NOMO-1 (cell line): ENCODE results near the gene CRLF2.
A peak's percentile ranks its signal among the peaks of the same experiment; 100 is the strongest.
"Not testable (repeated sequence)": the region's sequence is repeated elsewhere in the genome, so short reads cannot be mapped to it uniquely, and the experiment has no call there.

Source experiments
- DNase-seq, 2 experiments: peaks; one replicate each; lab custom pipeline; 2025; ENCODE audit not compliant: unreplicated experiment in 2 of 2; lab: John Stamatoyannopoulos, UW

CRLF2 gene

DNA sequence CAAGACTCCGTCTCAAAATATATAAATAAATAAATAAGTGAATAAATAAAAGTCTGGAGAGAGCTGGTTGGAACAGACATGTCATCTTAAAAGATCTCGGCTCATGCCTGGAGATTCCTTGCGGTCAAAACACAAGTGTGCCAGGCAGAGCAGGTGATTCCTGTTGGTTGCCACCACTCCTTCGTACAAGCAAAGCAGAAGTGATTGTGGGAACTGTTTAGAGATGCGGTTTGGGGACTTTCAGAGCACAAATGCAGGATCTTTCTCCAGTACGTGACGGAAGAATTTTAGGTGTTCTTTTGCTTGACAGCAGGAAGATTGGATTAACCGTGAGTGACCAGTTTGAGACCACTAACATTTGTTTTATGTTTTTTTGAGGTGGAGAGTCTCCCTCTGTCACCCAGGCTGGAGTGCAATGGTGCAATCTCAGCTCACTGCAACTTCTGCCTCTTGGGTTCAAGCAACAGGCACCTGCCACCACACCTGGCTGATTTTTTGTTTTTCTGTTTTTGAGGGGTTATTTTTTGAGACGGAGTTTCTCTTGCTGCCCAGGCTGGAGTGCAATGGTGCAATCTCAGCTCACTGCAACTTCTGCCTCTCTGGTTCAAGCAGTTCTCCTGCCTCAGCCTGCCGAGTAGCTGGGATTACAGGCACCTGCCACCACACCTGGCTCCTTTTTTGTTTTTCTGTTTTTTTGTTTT is 2.8 kb upstream of the CRLF2 start:
- peak; percentile 47 to 67 for DNase-seq

DNA sequence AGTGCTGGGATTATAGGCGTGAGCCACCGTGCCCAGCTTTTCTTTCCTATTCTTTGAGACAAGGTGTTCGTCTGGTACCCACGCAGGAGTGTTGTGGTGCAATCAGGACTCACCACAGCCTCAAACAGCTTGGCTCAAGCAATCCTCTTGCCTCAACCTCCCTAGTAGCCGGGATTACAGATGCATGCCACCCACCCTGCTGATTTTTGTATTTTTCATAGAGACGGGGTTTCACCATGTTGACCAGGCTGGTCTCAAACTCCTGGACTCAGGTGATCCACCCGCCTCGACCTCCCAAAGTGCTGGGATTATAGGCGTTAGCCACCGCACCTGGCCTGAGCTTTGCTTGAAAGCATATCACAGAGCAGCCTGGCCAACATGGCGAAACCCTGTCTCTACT is 1.5 kb upstream of the CRLF2 start:
- DNase-seq, result no peak

DNA sequence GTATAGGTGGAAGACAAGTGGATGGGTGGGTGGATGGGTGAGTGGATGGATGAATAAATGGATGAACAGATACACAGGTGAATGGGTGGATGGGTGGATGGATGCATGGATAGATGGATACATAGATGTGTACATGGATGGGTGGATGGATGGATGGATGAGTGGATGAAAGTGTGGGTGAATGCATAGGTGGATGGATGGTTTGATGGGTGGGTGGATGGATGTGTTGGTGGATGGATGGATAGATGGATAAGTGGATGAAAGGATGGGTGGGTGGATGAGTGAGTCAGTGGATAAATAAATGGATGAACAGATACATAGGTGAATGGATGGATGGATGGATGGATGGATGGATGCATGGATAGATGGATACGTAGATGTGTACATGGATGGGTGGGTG is 1.6 kb downstream of the CRLF2 start:
- no peak for DNase-seq

DNA sequence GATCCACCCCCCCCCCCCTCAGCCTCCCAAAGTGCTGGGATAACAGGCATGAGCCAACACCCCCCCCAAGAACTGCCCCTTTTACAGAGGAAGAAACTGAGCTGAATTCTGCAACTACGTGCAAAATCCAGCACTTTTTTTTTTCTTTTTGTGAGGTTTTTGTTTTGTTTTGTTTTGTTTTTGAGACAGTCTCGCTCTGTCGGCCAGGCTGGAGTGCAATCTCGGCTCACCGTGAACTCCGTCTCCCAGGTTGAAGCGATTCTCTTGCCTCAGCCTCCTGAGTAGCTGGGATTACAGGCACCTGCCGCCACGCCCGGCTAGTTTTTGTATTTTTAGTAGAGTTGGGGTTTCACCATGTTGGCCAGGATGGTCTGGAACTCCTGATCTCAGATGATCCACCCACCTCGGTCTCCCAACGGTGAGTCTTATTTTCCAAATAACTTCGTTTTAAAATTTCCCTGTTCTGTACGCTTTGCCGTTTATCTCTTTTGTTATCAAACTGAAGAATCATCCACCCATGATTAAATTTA is 4.9 kb downstream of the CRLF2 start:
- no peak for DNase-seq

DNA sequence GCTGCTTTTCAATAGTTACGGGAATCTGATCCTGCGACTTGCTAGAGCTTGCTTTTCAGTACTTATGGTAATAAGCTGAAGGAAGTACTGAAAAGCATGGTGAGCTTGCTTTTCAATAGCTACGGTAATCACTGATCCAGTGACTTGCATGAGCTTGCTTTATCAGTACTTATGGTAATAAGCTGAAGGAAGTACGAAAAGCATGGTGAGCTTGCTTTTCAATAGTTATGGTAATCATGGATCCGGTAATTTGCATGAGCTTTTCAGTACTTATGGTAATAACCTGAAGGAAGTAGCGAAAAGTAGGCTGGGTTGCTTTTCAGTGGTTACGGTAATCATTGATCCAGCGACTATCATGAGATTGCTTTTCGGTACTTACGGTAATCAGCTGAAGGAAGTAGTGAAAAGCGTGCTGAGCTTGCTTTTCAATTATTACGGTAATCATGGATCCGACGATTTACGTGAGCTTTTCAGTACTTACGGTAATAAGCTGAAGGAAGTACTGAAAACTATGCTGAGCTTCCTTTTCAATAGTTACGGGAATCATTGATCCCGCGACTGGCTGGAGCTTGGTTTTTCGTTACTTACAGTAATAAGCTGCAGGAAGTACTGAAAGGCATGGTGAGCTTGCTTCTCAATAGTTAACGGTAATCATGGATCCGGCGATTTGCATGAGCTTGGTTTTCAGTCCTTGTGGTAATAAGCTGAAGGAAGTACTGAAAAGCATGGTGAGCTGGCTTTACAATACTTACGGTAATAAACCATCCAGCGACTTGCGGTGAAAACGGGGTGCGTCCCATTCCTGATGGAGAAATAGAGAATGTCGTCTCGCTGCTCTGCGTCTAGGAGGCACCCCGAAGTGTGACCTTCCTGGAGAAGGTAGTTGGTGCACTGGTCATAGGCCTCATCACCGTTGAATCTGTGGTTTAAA is 6.5 kb downstream of the CRLF2 start:
- DNase-seq, result no peak

DNA sequence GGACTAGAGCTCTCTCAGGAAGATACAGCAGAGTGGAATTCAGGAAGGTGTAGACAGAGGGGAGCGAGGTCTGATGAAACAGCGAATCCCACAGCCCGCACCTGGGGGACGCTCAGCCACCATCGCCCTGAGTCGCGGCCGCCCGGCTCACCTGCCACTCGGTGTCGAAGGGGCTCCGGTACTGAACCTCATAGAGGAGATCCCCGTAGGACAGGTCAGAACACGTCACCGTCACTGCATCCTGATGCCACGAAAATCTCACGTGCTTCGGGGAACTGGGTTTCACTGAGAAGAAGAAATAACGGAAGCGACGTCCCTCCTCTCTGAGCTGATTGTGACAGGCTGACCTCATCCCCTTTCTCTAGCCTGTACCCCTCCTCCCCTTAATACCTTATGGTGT is 10.2 kb downstream of the CRLF2 start:
- DNase-seq, result no peak

DNA sequence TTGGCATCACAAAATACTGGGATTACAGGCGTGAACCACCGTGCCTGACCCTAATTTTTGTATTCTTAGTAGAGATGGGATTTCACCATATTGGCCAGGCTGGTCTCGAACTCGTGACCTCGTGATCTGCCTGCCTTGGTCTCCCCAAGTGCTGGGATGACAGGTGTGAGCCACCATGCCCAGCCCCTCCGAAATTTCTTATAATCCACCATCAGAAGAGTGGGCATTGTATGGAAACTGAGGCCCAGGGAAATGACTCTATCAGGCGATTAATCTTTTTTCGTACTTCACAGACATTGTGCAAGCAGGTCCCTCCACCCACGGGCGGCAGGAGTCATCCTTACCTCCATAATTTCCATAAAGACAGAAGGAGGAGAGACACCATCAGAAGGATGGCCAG is 16.0 kb downstream of the CRLF2 start:
- DNase-seq, result no peak

DNA sequence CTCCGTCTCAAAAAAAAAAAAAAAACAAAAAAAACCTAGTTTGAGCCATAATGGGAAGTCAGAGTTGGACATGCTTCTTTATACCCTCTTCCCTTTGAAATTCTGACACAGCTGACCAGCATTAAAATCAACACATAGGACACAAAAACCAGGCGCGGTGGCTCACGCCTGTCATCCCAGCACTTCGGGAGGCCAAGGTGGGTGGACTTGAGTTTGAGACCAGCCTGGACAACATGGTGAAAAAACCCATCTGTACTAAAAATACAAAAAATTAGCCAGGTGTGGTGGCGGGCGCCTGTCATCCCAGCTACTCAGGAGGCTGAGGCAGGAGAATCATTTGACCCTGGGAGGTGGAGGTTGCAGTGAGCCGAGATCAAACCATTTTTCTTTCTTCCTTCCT is 20.3 kb downstream of the CRLF2 start:
- not testable (repeated sequence) for DNase-seq

DNA sequence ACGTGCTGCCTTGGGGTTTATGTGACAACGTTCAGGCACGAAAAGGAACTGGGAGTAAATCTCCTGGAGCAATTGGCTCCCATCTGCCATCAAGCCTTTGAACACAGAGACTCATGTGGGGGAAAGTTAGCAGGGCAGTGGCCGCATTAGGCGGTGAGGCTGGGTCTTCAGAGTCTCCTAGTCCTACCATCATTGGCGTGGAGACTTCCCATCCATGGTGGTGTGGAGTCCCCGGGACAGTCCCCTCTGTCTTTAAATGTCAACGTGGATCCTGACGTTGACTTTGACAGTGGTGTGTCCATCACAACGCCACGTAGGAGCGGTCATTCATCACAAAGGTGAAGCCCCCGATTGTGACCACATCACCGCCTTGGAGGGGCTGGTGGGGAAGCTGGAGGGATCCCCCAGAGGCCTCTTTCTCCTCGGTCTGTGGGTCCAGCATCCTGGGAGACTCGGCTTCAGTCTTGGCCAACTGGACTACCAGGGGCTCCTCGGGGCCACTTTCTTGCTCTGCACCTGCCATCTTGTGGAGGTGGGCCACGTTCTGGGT is 21.8 kb downstream of the CRLF2 start:
- DNase-seq, result no peak

DNA sequence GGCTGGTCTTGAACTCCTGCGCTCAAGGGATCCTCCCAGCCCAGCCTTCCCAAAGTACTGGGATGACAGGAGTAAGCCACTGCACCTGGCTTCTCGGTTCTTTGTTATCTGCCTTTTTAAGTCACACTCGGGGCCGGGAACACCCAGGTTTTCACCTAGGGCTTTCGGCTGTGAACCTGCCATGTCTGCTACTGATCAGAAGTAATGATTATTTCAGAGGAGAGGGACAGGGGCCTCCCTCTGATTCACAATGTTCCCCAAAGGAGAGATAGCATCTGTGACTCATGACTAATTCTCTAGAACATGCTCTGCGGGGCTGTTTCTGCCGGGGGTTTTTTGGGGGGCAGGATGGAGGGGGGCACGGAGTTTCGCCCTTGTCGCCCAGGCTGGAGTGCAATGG is 26.9 kb downstream of the CRLF2 start:
- no peak for DNase-seq

DNA sequence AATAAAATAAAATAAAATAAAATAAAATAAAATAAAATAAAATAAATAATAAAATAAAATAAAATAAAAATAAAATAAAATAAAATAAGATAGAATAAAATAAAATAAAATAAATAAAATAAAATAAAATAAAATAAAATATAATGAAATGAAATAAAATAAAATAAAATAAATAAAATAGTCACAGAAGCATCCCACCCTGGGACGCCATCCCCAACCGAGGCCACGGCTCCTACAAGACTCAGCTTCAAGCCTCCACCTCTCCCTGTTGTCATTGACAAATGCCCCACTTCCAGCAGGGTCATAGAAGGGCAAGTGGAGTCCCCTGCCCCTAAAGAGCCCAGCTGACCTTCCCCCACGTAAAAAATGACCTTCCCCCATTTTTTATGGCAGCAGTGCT is 30.2 kb downstream of the CRLF2 start:
- DNase-seq, result no peak

DNA sequence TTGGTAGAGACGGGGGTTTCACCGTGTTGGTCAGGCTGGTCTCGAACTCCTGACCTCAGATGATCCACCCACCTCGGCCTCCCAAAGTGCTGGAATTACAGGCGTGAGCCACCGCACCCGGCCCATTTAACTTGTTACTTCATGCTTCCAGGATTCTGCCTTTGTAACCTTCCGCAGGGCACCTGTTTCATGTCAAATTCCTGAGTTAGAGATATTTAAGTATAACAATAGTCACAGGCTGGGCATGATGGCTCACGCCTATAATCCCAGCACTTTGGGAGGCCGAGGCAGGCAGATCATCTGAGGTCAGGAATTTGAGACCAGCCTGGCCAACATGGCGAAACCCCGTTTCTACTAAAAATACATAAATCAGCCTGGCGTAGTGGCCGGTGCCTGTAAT is 30.8 kb downstream of the CRLF2 start:
- DNase-seq, result not testable (repeated sequence)

DNA sequence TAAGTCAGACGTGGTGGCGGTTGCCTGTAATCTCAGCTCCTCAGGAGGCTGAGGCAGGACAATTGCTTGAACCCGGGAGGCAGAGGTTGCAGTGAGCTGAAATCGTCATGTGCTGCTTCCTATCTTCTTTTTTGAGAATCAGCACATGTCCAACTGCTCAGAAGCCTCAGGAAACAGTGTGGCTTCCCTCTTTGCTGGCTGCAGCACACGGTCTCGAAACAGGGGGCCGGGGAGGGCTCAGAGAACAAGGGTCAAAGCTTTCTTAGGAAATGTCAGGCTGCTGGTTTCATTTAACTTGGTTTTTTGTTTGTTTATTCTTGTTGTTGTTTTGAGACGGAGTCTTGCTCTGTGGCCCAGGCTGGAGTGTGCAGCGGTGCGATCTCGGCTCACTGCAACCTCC is 31.3 kb downstream of the CRLF2 start:
- no peak for DNase-seq

DNA sequence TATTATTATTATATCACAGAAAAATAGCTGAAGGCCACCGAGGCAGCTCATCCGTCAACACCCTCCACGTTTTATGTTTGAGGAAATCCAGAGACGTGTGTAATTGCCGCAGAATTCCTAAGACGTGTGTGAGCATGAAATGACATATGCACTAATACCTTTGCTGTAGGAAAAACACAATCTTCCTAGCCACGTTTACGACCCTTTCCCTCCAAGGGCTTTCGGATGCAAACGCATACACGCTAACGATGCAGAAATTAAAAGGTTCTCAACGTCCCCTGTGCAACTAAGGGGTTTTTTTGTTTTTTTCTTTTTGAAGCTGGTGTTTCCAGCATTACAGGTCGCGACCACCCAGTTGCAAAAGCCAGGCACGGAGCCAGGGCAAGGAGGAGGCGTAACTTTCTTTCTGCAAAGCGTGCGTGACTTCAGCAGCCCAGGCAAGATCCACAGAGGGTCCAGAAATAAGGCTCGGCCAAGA is 33.8 kb downstream of the CRLF2 start:
- DNase-seq, result peak in 1 of 2 experiments; percentile 43

DNA sequence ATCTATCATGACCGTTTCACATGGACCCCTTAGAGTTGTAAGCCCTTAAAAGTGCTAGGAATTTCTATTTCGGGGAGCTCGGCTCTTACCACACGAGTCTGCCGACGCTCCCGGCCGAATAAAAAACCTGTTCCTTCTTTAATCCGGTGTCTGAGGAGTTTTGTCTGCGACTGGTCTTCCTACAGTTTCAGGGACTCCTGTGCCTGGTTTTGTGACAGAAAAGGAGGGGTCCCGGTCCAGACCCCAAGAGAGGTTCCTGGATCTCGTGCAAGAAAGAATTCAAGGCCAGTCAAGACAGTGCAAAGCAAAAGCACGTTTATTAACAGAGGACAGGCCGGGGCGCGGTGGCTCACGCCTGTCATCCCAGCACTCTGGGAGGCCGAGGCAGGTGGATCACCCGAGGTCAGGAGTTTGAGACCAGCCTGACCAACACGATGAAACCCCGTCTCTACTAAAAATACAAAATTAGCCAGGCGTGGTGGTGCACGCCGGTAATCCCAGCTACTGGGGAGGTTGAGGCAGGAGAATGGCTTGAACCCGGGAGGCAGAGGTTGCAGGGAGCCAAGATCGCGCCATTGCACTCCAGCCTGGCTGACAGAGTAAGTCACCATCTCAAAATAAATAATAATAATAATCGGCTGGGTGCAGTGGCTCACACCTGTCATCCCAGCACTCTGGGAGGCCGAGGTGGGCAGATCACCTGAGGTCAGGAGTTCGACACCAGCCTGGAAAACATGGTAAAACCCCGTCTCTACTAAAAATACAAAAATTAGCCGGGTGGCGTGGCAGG is 35.7 kb downstream of the CRLF2 start:
- not testable (repeated sequence) for DNase-seq

DNA sequence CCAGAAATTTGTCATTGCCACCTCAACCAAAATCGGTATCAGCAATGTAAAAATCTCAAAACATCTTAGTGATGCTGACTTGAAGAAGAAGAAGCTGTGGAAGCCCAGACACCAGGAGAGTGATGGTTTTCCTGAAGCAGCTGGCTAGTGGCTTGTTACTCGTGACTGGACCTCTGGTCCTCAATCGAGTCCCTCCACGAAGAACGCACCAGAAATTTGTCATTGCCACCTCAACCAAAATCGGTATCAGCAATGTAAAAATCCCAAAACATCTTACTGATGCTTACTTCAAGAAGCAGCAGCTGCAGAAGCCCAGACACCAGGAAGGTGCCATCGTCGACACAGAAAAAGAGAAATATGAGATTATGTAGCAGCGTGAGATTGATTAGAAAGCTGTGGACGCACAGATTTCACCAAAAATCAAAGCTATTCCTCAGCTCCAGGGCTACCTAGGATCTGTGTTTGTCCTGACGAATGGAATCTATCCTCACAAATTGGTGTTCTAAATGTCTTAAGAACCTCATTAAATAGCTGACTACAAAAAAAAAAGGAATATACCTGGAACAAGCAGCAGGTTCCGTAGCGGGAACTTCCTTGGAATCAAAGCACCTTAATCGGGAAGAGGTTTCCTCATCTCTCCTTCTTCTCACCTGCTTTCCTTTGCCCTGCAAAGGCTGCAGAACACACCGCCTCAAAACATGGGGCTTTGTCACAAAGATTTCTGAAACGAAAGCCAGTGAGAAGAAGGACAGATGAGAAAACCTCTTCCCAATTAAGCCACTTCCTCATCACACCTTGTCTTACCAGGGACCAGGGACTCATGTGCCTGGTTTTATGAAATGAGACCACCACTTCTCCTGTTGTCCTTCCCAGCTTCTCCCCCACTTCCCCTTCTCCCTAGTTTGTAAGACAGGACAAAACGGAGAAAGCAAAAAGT is 37.6 kb downstream of the CRLF2 start:
- DNase-seq, result not testable (repeated sequence)

DNA sequence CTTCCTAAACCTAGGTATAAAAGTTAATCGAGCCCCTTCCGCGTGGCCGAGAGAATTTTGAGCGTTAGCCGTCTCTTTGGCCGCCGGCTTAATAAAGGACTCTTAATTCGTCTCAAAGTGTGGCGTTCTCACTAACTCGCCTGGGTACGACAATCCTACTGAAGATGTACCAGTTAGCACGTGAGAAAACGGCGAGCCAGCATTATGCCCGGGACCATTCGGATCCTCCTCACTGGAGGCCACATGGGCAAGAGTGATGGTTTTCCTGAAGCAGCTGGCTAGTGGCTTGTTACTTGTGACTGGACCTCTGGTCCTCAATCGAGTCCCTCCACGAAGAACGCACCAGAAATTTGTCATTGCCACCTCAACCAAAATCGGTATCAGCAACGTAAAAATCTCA is 39.0 kb downstream of the CRLF2 start:
- not testable (repeated sequence) for DNase-seq

DNA sequence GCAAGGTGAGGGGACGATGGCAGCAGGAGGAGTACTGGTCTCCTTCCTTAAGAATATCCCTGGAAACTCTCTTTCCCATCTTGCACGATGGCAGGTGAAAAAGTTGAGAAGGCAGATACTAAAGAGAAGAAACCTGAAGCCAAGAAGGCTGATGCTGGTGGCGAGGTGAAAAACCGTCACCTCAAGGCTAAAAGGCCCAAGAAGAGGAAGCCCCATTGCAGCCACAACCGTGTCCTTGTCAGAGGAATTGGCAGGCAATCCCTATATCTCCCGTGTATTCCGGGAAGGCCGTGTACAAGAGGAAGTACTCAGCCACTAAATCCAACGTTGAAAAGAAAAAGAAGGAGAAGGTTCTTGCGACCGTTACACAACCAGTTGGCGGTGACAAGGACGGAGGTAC is 40.0 kb downstream of the CRLF2 start:
- DNase-seq, result no peak

DNA sequence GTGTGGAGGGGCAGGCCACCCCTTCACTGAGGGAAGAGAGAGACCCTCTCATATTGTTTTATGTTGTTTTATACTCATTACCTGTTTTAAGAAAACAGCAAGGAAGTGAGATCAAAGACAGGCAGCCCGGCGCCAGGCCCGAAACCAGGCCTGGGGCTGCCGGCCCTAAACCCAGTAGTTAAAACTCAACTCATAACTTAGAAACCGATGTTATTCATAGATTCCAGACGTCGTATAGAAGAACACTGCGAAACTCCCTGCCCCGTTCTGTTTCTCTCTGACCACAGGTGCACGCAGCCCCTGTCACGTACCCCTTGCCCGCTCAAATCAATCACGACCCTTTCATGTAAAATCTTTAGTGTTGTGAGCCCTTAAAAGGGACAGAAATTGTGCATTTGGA is 40.5 kb downstream of the CRLF2 start:
- not testable (repeated sequence) for DNase-seq

DNA sequence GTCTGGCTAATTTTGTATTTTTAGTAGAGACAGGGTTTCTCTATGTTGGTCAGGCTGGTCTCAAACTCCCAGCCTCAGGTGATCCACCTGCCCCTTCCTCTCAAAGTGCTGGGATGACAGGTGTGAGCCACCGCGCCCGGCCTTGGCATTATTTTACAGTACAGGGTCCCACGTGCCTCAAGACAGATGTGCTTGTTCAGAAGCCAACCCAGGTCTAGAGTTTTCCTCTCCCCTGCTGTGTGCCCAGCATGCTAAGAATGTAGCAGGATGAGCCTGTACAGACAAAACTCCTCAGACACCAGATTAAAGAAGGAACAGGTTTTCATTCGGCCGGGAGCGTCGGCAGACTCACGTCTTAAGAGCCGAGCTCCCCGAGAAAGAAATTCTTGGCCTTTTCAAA is 42.2 kb downstream of the CRLF2 start:
- no peak for DNase-seq
